ENCODE results near the gene KCNB1. TPM values are rescaled to one million over a fixed set of nuclear protein-coding genes. Genes with fewer than 3 reads are reported as not detected.

The KCNB1 gene
- polyA plus RNA-seq: 2.4 TPM
- long read RNA-seq, donor 1, full-length matches to known transcripts: 2 of 2 reads
- long read RNA-seq, donor 1, partial matches to known transcripts: 0 of 2 reads
- long read RNA-seq, donor 1, other reads (novel, unspliced or antisense): 0 of 2 reads
- long read RNA-seq, donor 2: 0 reads
- long read RNA-seq, donor 3: 0 reads
- long read RNA-seq, donor 4: 0 reads
- long read RNA-seq, donor 5, full-length matches to known transcripts: 1 of 1 reads
- long read RNA-seq, donor 5, partial matches to known transcripts: 0 of 1 reads
- long read RNA-seq, donor 5, other reads (novel, unspliced or antisense): 0 of 1 reads
- long read RNA-seq, donor 6: 0 reads
- long read RNA-seq, donor 7, full-length matches to known transcripts: 5 of 5 reads
- long read RNA-seq, donor 7, partial matches to known transcripts: 0 of 5 reads
- long read RNA-seq, donor 7, other reads (novel, unspliced or antisense): 0 of 5 reads
- long read RNA-seq, donor 8: 0 reads
- long read RNA-seq, donor 9: 0 reads
- long read RNA-seq, donor 10, partial matches to known transcripts: 1,093 of 1,802 reads
- long read RNA-seq, donor 10, other reads (novel, unspliced or antisense): 709 of 1,802 reads
- long read RNA-seq, donor 11, full-length matches to known transcripts: 1 of 1 reads
- long read RNA-seq, donor 11, partial matches to known transcripts: 0 of 1 reads
- long read RNA-seq, donor 11, other reads (novel, unspliced or antisense): 0 of 1 reads

DNA sequence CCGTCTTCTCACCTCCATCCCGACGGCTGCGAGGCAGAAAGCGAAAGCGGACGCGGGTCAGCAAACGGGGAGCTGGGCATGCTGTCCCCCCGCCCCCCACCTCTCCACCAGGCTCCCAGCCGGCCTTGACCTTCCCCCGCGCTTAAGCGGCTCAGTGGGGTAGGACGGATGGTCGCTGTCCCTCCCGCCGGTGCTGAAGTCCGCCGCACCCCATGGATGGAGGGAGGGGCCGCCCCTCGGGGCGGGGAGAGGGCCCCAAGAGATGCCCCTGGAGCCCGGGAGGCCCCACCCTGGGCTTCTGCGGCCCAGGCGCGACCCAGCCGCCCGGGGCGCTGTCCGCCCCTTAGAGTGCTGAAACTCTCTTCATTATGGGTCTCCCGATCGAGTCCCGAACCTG is at the start of gene KCNB1:
Gene KCNB1 (minus strand): TSS at position 48 of the 397 bp plus-strand sequence. CDS start 188 bp downstream, outside the sequence.
- H3K27me3 ChIP-seq (ENCODE audit: control insufficient read depth, insufficient read depth, low read length): peaks cover 55% of the 10 kb centered on the region
- peak within 1 kb of the TSS; percentile 43 for H3K4me3 ChIP-seq (ENCODE audit: low read length)
- 20% methylated on average over 3 of the region's 34 CpGs for WGBS (ENCODE audit: insufficient coverage, low lambda C conversion rate)
- peak; percentile 81 to 87 for DNase-seq
- peaks cover 6% of the 10 kb centered on the region for H3K4me1 ChIP-seq (ENCODE audit: control insufficient read depth, insufficient read depth, low read length)
- peaks cover 7% of the 10 kb centered on the region for H3K9me3 ChIP-seq (ENCODE audit: control insufficient read depth, low read depth, low read length)
- no peaks in the 10 kb centered on the region for H3K36me3 ChIP-seq (ENCODE audit: control insufficient read depth, insufficient read depth, low read length)
- no peak within 1 kb of the TSS for H3K27ac ChIP-seq (ENCODE audit: low read length)

DNA sequence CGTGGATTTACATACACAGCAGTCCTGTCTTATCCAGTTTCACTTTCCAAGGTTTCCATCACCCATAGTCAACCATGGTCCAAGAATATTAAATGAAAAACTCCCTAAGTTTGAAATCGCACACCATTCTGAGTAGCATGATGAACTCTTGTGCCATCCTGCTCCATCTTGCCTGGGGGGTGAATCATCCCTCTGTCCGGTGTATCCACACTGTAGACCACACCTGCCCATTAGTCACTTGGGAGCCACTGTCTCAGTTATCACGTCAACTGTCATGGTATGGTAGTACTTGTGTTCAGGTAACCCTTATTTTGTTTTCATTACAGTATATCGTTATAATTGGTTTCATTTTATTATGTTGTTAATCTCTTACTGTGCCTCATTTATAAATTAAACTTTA is 47.0 kb upstream of the KCNB1 start:
- Histone ChIP-seq H3K27me3 (ENCODE audit: control insufficient read depth, insufficient read depth, low read length) (no peaks in the 10 kb centered on the region), H3K36me3 (ENCODE audit: control insufficient read depth, insufficient read depth, low read length) (peaks cover 5% of the 10 kb centered on the region), H3K27ac (ENCODE audit: low read length) (no peak overlapping the region), H3K9me3 (ENCODE audit: control insufficient read depth, low read depth, low read length) (peaks cover 4% of the 10 kb centered on the region), H3K4me3 (ENCODE audit: low read length) (no peak overlapping the region), H3K4me1 (ENCODE audit: control insufficient read depth, insufficient read depth, low read length) (no peaks in the 10 kb centered on the region)
- DNase-seq: no peak
- no CpG with 5 or more reads among the region's 5 CpGs for WGBS (ENCODE audit: insufficient coverage, low lambda C conversion rate)

DNA sequence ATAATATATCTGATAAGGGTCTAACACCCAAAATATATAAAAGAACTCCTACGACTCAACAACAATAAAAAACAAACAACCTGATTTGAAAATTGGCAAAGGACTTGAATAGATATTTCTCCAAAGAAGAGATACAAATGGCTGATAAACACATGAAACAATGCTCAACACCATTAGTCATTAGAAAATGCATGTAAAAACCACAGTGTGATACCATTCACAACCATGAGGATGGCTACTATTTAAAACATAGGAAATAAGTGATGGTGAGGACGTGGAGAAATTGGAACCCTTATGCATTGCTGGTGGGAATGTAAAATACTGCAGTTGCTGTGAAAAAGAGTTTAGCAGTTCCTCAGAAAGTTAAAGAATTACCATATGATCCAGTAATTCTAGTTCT is 44.1 kb upstream of the KCNB1 start:
- H3K4me1 ChIP-seq (ENCODE audit: control insufficient read depth, insufficient read depth, low read length): no peaks in the 10 kb centered on the region
- 92% methylated on average over 2 of the region's 2 CpGs for WGBS (ENCODE audit: insufficient coverage, low lambda C conversion rate)
- H3K9me3 ChIP-seq (ENCODE audit: control insufficient read depth, low read depth, low read length): peaks cover 4% of the 10 kb centered on the region
- no peak overlapping the region for H3K4me3 ChIP-seq (ENCODE audit: low read length)
- H3K27me3 ChIP-seq (ENCODE audit: control insufficient read depth, insufficient read depth, low read length): no peaks in the 10 kb centered on the region
- H3K27ac ChIP-seq (ENCODE audit: low read length): no peak overlapping the region
- H3K36me3 ChIP-seq (ENCODE audit: control insufficient read depth, insufficient read depth, low read length): peaks cover 13% of the 10 kb centered on the region
- no peak for DNase-seq

DNA sequence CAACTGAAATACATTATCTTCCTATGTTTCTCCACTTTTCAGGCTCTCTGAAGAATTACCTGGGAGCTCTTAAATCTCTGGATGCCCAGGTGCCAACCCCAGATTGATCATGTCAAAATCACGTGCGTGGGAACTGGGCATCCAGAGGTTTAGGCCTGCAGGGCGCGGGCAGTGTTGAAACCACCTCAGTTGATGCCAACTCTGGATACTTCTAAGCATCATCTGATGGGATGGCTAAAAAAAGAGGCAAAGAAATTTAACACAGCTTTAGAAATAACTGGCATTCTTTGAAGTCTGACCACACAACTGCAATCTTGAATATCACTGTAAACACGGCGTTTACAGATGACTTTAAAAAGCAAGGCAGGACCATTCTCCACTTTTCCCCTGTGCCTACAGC is 43.6 kb upstream of the KCNB1 start:
- DNase-seq: no peak
- H3K36me3 ChIP-seq (ENCODE audit: control insufficient read depth, insufficient read depth, low read length): peaks cover 13% of the 10 kb centered on the region
- peaks cover 4% of the 10 kb centered on the region for H3K9me3 ChIP-seq (ENCODE audit: control insufficient read depth, low read depth, low read length)
- H3K4me3 ChIP-seq (ENCODE audit: low read length): no peak overlapping the region
- H3K4me1 ChIP-seq (ENCODE audit: control insufficient read depth, insufficient read depth, low read length): no peaks in the 10 kb centered on the region
- no CpG with 5 or more reads among the region's 6 CpGs for WGBS (ENCODE audit: insufficient coverage, low lambda C conversion rate)
- no peak overlapping the region for H3K27ac ChIP-seq (ENCODE audit: low read length)
- H3K27me3 ChIP-seq (ENCODE audit: control insufficient read depth, insufficient read depth, low read length): no peaks in the 10 kb centered on the region

DNA sequence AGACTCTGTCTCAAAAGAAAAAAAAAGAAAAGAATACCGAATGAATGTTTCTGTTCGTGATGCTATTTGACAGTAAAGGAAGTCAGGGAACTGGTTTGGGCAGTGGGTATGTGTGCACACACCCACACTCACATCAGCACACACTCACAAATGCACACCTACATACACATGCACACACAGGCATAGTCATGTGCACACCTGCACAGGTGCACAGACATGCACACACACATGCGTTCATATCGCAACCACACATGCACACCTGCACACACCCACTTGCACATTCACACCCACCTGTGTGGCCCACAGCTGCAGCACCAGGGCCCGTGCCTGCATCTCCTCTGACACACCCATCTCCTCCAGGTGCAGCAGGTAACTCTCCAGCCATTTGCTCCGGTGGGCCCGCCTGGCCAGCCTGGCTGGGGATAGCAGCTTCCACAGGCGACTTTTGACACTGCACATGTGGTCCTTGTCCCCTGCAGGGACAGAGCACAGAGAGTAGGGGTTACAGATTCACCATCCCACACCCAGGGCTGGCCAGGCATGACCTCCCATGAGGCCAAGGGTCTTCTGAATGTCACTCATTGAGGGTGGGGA is 41.4 kb upstream of the KCNB1 start:
- Histone ChIP-seq H3K27me3 (ENCODE audit: control insufficient read depth, insufficient read depth, low read length) (no peaks in the 10 kb centered on the region), H3K36me3 (ENCODE audit: control insufficient read depth, insufficient read depth, low read length) (peaks cover 10% of the 10 kb centered on the region), H3K4me1 (ENCODE audit: control insufficient read depth, insufficient read depth, low read length) (no peaks in the 10 kb centered on the region), H3K27ac (ENCODE audit: low read length) (no peak overlapping the region), H3K4me3 (ENCODE audit: low read length) (no peak overlapping the region), H3K9me3 (ENCODE audit: control insufficient read depth, low read depth, low read length) (peaks cover 4% of the 10 kb centered on the region)
- DNase-seq: no peak
- WGBS (ENCODE audit: insufficient coverage, low lambda C conversion rate): no CpG with 5 or more reads among the region's 8 CpGs

DNA sequence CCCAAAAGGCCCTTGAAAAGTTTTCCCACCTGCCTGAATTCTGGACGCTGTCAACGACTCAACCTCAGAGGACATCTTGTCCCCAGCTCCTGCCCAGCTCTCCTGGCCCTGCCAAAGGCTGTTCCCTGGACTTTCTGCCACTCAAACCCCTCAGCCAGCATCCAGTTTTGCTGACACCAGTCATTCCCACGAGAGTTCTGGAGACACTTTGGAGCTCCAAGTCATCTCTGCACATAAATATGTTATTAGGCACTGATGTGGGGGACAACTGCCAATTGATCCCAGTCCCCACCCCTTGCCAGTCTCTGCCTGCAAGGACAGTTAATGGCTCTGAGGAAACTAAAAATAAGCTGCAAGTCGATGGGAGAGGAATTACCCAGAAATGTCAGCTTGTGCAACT is 38.9 kb upstream of the KCNB1 start:
- DNase-seq: no peak
- Histone ChIP-seq H3K4me3 (ENCODE audit: low read length) (no peak overlapping the region), H3K9me3 (ENCODE audit: control insufficient read depth, low read depth, low read length) (peaks cover 4% of the 10 kb centered on the region), H3K27me3 (ENCODE audit: control insufficient read depth, insufficient read depth, low read length) (no peaks in the 10 kb centered on the region), H3K4me1 (ENCODE audit: control insufficient read depth, insufficient read depth, low read length) (no peaks in the 10 kb centered on the region), H3K36me3 (ENCODE audit: control insufficient read depth, insufficient read depth, low read length) (peaks cover 10% of the 10 kb centered on the region), H3K27ac (ENCODE audit: low read length) (no peak overlapping the region)
- WGBS (ENCODE audit: insufficient coverage, low lambda C conversion rate): 100% methylated on average over 1 of the region's 4 CpGs

DNA sequence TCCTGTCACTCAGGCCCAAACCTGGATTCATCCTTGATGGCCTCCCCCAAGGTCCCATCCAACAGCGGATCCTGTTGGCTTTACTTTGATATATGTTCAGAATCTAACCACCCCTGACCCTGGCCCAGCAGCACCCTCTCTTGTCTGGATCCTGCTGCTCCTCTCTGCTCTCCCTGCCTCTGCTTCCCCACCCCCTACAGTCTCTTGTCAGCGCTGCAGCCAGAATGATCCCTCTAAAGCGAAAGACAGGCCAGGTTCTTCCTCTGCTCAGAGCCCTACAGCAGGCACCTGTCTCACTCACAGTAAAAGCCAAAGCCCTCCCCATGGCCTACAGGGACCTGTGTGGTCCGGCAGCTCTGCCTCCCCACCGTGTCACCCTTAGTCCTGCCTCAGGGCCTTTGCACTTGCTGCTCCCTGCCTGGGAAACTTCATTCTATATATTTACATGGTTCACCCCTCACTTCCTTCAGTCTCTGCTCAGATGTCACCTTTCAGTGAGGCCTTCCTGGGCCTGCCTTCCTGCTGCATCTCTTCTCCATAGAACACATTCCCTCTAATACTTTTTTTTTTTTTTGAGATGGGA is 37.4 kb upstream of the KCNB1 start:
- H3K9me3 ChIP-seq (ENCODE audit: control insufficient read depth, low read depth, low read length): peaks cover 1% of the 10 kb centered on the region
- H3K36me3 ChIP-seq (ENCODE audit: control insufficient read depth, insufficient read depth, low read length): peaks cover 9% of the 10 kb centered on the region
- H3K4me1 ChIP-seq (ENCODE audit: control insufficient read depth, insufficient read depth, low read length): no peaks in the 10 kb centered on the region
- no peak for DNase-seq
- H3K27ac ChIP-seq (ENCODE audit: low read length): no peak overlapping the region
- WGBS (ENCODE audit: insufficient coverage, low lambda C conversion rate): no CpG with 5 or more reads among the region's 5 CpGs
- H3K27me3 ChIP-seq (ENCODE audit: control insufficient read depth, insufficient read depth, low read length): no peaks in the 10 kb centered on the region
- no peak overlapping the region for H3K4me3 ChIP-seq (ENCODE audit: low read length)

DNA sequence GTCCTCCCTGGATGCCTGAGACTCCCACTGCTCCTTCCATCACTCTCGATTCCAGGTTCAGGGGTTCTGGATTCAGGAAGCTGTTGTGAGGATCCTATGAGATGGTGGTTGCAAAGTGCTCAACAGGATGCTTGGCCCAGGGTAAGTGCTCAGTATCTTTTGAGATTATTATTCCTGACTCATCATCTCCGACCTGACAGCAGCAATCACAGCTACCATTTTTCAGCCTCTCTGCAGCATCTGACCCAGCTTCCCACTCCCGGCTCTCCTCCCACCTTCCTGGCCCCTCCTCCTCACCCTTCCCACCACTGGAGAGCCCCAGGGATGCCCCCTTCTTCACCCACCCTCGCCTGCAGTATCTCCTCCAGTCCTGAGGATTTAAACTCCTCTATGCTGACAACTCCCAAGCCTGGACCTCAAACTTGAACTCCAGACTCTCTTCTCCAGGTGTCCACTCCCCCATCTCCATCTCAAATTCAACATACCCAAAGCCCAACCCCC is 36.8 kb upstream of the KCNB1 start:
- Histone ChIP-seq H3K36me3 (ENCODE audit: control insufficient read depth, insufficient read depth, low read length) (peaks cover 6% of the 10 kb centered on the region), H3K9me3 (ENCODE audit: control insufficient read depth, low read depth, low read length) (no peaks in the 10 kb centered on the region), H3K4me1 (ENCODE audit: control insufficient read depth, insufficient read depth, low read length) (no peaks in the 10 kb centered on the region), H3K4me3 (ENCODE audit: low read length) (no peak overlapping the region), H3K27ac (ENCODE audit: low read length) (no peak overlapping the region), H3K27me3 (ENCODE audit: control insufficient read depth, insufficient read depth, low read length) (no peaks in the 10 kb centered on the region)
- no CpG with 5 or more reads among the region's 4 CpGs for WGBS (ENCODE audit: insufficient coverage, low lambda C conversion rate)
- DNase-seq: no peak

DNA sequence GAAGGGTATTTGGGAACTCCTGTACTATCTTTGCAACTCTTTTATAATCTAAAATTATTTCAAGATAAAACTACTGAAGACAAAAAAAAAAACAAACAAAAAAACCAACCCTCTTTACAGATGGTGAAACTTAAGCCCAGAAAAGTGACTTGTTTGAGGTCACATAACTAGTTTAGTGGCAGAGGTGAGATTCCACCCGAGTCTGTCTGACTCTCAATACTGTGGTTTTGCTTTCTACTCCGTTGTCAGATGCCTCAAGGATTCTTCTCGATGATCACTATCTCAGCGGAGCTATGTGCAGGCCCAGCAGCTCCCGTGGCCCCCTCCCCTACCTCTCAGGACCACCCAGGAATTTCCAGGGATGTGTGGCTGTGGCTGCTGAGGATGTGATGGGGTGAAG is 36.1 kb upstream of the KCNB1 start:
- no peak overlapping the region for H3K27ac ChIP-seq (ENCODE audit: low read length)
- H3K27me3 ChIP-seq (ENCODE audit: control insufficient read depth, insufficient read depth, low read length): no peaks in the 10 kb centered on the region
- WGBS (ENCODE audit: insufficient coverage, low lambda C conversion rate): 80% methylated on average over 1 of the region's 5 CpGs
- peaks cover under 1% of the 10 kb centered on the region for H3K36me3 ChIP-seq (ENCODE audit: control insufficient read depth, insufficient read depth, low read length)
- no peak overlapping the region for H3K4me3 ChIP-seq (ENCODE audit: low read length)
- no peaks in the 10 kb centered on the region for H3K9me3 ChIP-seq (ENCODE audit: control insufficient read depth, low read depth, low read length)
- DNase-seq: no peak
- no peaks in the 10 kb centered on the region for H3K4me1 ChIP-seq (ENCODE audit: control insufficient read depth, insufficient read depth, low read length)

DNA sequence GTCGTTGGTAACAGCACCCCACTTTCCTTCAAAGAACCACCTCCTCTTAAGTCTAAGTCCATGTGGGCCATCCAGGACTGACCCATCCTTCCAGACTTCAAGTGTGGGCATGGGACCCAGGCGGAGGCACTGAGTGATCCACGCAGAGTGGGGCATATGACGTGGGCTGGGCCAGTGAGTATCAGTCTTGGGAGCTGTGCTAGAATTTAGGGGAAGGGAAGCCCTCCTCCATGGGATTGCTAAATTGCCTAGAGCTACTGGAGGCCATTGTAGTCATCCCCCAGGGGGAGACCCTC is 35.3 kb upstream of the KCNB1 start:
- no CpG with 5 or more reads among the region's 4 CpGs for WGBS (ENCODE audit: insufficient coverage, low lambda C conversion rate)
- DNase-seq: no peak

More for the DNA sequence above, 35.3 kb upstream of the KCNB1 start:
- Histone ChIP-seq H3K27ac (ENCODE audit: low read length) (no peak overlapping the region), H3K4me3 (ENCODE audit: low read length) (no peak overlapping the region), H3K36me3 (ENCODE audit: control insufficient read depth, insufficient read depth, low read length) (peaks cover 2% of the 10 kb centered on the region), H3K4me1 (ENCODE audit: control insufficient read depth, insufficient read depth, low read length) (no peaks in the 10 kb centered on the region), H3K27me3 (ENCODE audit: control insufficient read depth, insufficient read depth, low read length) (no peaks in the 10 kb centered on the region), H3K9me3 (ENCODE audit: control insufficient read depth, low read depth, low read length) (no peaks in the 10 kb centered on the region)
